ENCODE results near the gene PXDC1. TPM values are rescaled to one million over a fixed set of nuclear protein-coding genes. Genes with fewer than 3 reads are reported as not detected.

PXDC1 gene
- polyA plus RNA-seq, 1 experiment, result 24.0 TPM

DNA sequence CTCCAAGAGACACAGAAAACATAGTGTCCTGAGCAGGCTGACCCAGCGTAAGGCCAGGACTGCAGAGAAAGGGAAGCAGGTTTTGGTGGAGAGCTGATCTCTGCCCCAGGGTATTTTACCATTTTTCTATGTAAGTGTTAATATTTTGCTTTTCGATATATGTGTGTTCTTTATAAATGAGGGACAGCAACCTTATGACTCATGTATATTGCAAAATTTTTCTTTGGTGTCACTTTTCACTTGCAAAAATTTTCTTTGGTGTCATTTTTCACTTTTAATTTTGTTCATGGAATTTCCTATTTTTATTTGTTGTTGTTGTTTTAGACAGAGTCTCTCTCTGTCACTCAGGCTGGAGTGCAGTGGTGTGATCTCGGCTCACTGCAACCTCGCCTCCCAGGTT lies 34.6 kb upstream of the PXDC1 start:
- H3K4me3 ChIP-seq (ENCODE audit: low read depth, low read length), result no peak overlapping the region
- CTCF ChIA-PET, result no interaction called here
- POLR2A ChIA-PET, result no interaction called here
- TF ChIP-seq, protein P1, sequence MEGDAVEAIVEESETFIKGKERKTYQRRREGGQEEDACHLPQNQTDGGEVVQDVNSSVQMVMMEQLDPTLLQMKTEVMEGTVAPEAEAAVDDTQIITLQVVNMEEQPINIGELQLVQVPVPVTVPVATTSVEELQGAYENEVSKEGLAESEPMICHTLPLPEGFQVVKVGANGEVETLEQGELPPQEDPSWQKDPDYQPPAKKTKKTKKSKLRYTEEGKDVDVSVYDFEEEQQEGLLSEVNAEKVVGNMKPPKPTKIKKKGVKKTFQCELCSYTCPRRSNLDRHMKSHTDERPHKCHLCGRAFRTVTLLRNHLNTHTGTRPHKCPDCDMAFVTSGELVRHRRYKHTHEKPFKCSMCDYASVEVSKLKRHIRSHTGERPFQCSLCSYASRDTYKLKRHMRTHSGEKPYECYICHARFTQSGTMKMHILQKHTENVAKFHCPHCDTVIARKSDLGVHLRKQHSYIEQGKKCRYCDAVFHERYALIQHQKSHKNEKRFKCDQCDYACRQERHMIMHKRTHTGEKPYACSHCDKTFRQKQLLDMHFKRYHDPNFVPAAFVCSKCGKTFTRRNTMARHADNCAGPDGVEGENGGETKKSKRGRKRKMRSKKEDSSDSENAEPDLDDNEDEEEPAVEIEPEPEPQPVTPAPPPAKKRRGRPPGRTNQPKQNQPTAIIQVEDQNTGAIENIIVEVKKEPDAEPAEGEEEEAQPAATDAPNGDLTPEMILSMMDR (IDR thresholded peaks at IDR 0.05; ENCODE audit: insufficient read depth, low read depth, low read length), result no peak
- H3K27me3 ChIP-seq (ENCODE audit: control insufficient read depth, insufficient read depth, low read length), result no peaks in the 10 kb centered on the region
- DNase-seq (ENCODE audit: low read depth), result no peak
- H3K36me3 ChIP-seq (ENCODE audit: control insufficient read depth, insufficient read depth, low read length), result no peaks in the 10 kb centered on the region

- DNase-seq (ENCODE audit: low read depth), result no peak
- ChIA-PET CTCF (no interaction called here), POLR2A (no interaction called here)
- TF ChIP-seq, protein P1 (IDR thresholded peaks at IDR 0.05; ENCODE audit: insufficient read depth, low read depth, low read length), result no peak
- Histone ChIP-seq H3K27me3 (ENCODE audit: control insufficient read depth, insufficient read depth, low read length) (no peaks in the 10 kb centered on the region), H3K36me3 (ENCODE audit: control insufficient read depth, insufficient read depth, low read length) (no peaks in the 10 kb centered on the region), H3K4me3 (ENCODE audit: low read depth, low read length) (no peak overlapping the region)
Measured at GRCh38 chr6:3785745-3786098, 34.2 kb upstream of the PXDC1 start.

DNA sequence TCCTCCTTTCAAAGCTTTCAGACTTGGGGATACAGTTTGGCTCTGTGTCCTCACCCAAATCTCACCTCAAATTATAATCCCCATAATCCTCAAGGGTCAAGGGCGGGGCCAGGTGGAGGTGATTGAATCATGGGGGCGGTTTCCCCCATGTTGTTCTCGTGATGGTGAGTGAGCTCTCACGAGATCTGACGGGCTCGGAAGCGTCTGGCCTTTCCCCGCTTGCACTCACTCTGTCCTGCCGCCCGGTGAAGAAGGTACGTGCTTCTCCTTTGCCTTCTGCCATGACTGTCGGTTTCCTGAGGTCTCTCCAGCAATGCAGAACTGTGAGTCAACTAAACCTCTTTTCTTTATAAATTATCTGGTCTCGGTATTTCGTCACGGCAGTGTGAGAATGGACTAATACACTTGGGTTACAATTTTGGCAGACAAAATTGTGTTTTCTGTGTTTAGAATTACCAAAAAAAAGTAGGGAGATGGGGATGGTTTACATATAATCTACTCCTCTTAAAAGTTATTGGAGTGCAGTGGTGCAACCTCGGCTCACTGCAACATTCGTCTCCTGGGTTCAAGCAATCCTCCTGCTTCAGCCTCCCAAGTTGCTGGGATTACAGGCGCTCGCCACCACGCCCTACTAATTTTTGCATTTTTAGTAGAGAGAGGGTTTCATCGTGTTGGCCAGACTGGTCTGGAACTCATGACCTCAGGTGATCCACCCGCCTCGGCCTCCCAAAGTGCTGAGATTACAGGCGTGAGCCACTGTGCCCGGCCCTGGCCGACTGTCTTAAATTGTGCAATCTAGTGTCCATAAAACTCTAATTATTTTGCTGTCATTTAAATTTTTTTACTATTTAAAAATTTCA lies 33.6 kb upstream of the PXDC1 start:
- CTCF ChIA-PET, result no interaction called here
- POLR2A ChIA-PET, result no interaction called here
- no peaks in the 10 kb centered on the region for H3K36me3 ChIP-seq (ENCODE audit: control insufficient read depth, insufficient read depth, low read length)
- no peak overlapping the region for H3K4me3 ChIP-seq (ENCODE audit: low read depth, low read length)
- H3K27me3 ChIP-seq (ENCODE audit: control insufficient read depth, insufficient read depth, low read length), result no peaks in the 10 kb centered on the region
- TF ChIP-seq, protein P1 (IDR thresholded peaks at IDR 0.05; ENCODE audit: insufficient read depth, low read depth, low read length), result no peak
- DNase-seq (ENCODE audit: low read depth), result no peak

DNA sequence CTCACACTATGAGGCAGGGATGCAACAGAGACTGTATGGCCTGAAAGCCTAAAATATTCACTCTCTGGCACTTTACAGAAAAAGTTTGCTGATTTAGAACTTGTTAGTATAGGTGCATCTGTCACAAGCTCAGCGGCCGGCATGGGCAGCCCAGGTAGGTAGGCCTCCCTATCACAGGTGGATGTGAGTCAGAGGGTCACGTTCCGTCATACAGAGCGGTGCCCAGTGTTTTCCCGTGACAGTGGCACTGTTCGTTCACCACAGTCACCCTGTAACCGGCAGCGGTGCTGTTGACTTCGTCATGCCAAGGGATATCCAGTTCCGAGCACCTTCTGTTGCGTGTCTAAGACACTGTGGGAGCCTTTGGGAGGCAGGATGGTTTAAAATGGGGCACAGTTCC lies 32.9 kb upstream of the PXDC1 start:
- Histone ChIP-seq H3K27me3 (ENCODE audit: control insufficient read depth, insufficient read depth, low read length) (no peaks in the 10 kb centered on the region), H3K4me3 (ENCODE audit: low read depth, low read length) (no peak overlapping the region), H3K36me3 (ENCODE audit: control insufficient read depth, insufficient read depth, low read length) (no peaks in the 10 kb centered on the region)
- ChIA-PET POLR2A (no interaction called here), CTCF (no interaction called here)
- DNase-seq (ENCODE audit: low read depth), result no peak
- TF ChIP-seq, protein P1 (IDR thresholded peaks at IDR 0.05; ENCODE audit: insufficient read depth, low read depth, low read length), result no peak

DNA sequence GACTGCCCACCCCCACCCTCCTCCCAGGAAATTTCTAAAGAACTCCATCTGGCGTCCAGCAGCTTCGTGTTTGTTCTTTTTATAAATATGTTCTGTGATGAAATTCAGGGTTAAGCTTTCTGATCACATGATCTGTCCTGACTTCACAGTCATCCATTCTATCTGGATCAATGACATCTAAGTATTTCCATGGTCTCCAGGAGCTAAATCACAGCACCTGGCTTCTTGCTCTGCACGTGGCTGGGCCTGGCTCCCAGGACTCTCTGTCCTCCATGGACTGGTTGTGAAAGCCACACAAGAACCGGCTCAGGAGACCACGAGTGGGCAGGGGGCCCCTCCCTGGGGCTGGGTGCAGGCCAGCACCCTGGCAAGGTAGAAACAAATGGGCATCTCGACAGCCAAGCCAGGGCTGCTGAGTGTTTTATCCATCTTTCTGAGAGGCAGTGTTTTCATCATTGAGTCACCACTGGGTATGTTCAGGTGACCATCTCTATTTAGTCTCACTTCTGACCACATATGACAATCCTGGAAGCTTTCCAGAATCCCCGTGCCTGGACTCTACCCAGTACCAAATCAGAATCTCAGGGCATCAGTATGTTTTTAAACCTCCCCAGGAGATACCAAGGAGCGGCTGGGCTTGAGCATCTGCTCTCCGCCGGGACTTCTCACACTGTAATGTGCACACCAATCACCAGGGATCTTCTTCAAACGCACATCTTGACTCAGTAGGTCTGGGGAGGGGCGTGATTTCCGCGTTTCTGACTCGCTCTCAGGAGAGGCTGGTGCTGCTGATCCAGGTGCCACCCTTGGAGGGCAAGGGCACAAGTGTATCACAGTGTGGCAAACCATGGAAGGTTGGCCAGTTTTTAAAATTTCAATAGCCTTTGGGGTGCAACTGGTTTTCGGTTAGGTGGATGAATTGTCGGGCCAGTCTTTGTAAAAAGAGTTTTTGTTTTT lies 31.6 kb upstream of the PXDC1 start:
- no peak for DNase-seq (ENCODE audit: low read depth)
- POLR2A ChIA-PET, result no interaction called here
- no peaks in the 10 kb centered on the region for H3K27me3 ChIP-seq (ENCODE audit: control insufficient read depth, insufficient read depth, low read length)
- no peak overlapping the region for H3K4me3 ChIP-seq (ENCODE audit: low read depth, low read length)
- TF ChIP-seq, protein P1 (IDR thresholded peaks at IDR 0.05; ENCODE audit: insufficient read depth, low read depth, low read length), result no peak
- no peaks in the 10 kb centered on the region for H3K36me3 ChIP-seq (ENCODE audit: control insufficient read depth, insufficient read depth, low read length)
- CTCF ChIA-PET, result interaction anchor here (0.6 to 1.1 kb wide), 4 partner anchors 10 to 34 kb away, joined by 3 read pairs; no protein-coding TSS in a partner anchor
